RWPE2 (cell line): ENCODE data around the gene AMBP.

Experiments used
- ATAC-seq: fragments of 200-7000 bp; cut with Tn5 transposase; 3 replicates; pipeline ENCODE4 v1.9.1; 2021; ENCODE audit warnings: low read depth
- DNase-seq: peaks from one replicate; pipeline ENCODE4 v3.0.0-alpha.2; 2020; ENCODE audit warnings: low spot score
- H3K27ac ChIP-seq: fragments of 450-650 bp; 2 replicates; pipeline ENCODE4 v1.5.1; 2017; ENCODE audit warnings: mild to moderate bottlenecking; ENCODE audit not compliant: poor library complexity, severe bottlenecking
- H3K27me3 ChIP-seq: fragments of 250-450 bp; sonication (Bioruptor Pico); 2 replicates; pipeline ENCODE4 v1.5.1; 2021; ENCODE audit warnings: mild to moderate bottlenecking, moderate library complexity; ENCODE audit not compliant: insufficient read depth, poor library complexity, severe bottlenecking
- H3K36me3 ChIP-seq: fragments of 250-450 bp; sonication (Bioruptor Pico); 2 replicates; pipeline ENCODE4 v1.5.1; 2020; ENCODE audit warnings: low read depth, mild to moderate bottlenecking, moderate library complexity
- H3K4me1 ChIP-seq: fragments of 250-450 bp; sonication (Bioruptor Pico); 2 replicates; pipeline ENCODE4 v1.5.1; 2021; ENCODE audit warnings: mild to moderate bottlenecking, moderate library complexity; ENCODE audit not compliant: insufficient read depth, poor library complexity, severe bottlenecking
- H3K4me3 ChIP-seq: fragments of 250-450 bp; sonication (Bioruptor Pico); 2 replicates; pipeline ENCODE4 v1.5.1; 2021; ENCODE audit warnings: mild to moderate bottlenecking, moderate library complexity; ENCODE audit not compliant: severe bottlenecking
- H3K9me3 ChIP-seq: fragments of 250-450 bp; sonication (Bioruptor Pico); 2 replicates; pipeline ENCODE4 v1.5.1; 2021; ENCODE audit warnings: mild to moderate bottlenecking, moderate library complexity; ENCODE audit not compliant: severe bottlenecking
- CTCF ChIP-seq: fragments of 450-650 bp; IDR thresholded peaks from one replicate; pipeline ENCODE4 v1.5.1; 2017; ENCODE audit warnings: mild to moderate bottlenecking, moderate library complexity; ENCODE audit not compliant: poor library complexity, severe bottlenecking

AMBP gene

GRCh38 chr9:114080195-114080772 lies 2.2 kb upstream of the AMBP start:
- Histone ChIP-seq H3K9me3 (no peaks in the 10 kb centered on the region), H3K36me3 (no peaks in the 10 kb centered on the region), H3K27ac (no peak overlapping the region), H3K27me3 (no peaks in the 10 kb centered on the region), H3K4me3 (no peak overlapping the region), H3K4me1 (no peaks in the 10 kb centered on the region)
- ATAC-seq (no peak), DNase-seq (no peak)
- no peak for TF ChIP-seq CTCF

- no peaks in the 10 kb centered on the region for H3K9me3 ChIP-seq
- no peak for ATAC-seq
Observed at GRCh38 chr9:114078781-114079156, 669 bp upstream of the AMBP start.

GRCh38 chr9:114077162-114077837 lies 800 bp downstream of the AMBP start:
- Histone ChIP-seq H3K27me3 (no peaks in the 10 kb centered on the region), H3K9me3 (no peaks in the 10 kb centered on the region), H3K4me3 (no peak overlapping the region), H3K4me1 (no peaks in the 10 kb centered on the region), H3K36me3 (no peaks in the 10 kb centered on the region), H3K27ac (no peak overlapping the region)
- TF ChIP-seq CTCF, result no peak
- ATAC-seq, result no peak
- DNase-seq, result no peak

More at GRCh38 chr9:114078781-114079156, 669 bp upstream of the AMBP start:
- Histone ChIP-seq H3K36me3 (no peaks in the 10 kb centered on the region), H3K27me3 (no peaks in the 10 kb centered on the region), H3K27ac (no peak overlapping the region), H3K4me1 (no peaks in the 10 kb centered on the region), H3K4me3 (no peak overlapping the region)
- DNase-seq, result no peak
- TF ChIP-seq CTCF, result no peak

- DNase-seq, result no peak
- Histone ChIP-seq H3K9me3 (no peaks in the 10 kb centered on the region), H3K4me1 (no peaks in the 10 kb centered on the region), H3K4me3 (no peak overlapping the region), H3K27ac (no peak overlapping the region), H3K27me3 (no peaks in the 10 kb centered on the region), H3K36me3 (no peaks in the 10 kb centered on the region)
- ATAC-seq, result no peak
- TF ChIP-seq CTCF, result no peak
Observed at GRCh38 chr9:114076237-114077161, 1.6 kb downstream of the AMBP start.
